HG03432 (cell line): Measurements from ENCODE around the gene CISD3.
"Not testable (repeated sequence)": the region's sequence is repeated elsewhere in the genome, so short reads cannot be mapped to it uniquely, and the experiment has no call there.

Experiments used
- ATAC-seq: cut with Tn5 transposase; IDR thresholded peaks from one replicate; pipeline ENCODE4 v1.9.1; 2021; ENCODE audit warnings: mild to moderate bottlenecking, moderate library complexity; ENCODE audit not compliant: unreplicated experiment

The CISD3 gene

DNA sequence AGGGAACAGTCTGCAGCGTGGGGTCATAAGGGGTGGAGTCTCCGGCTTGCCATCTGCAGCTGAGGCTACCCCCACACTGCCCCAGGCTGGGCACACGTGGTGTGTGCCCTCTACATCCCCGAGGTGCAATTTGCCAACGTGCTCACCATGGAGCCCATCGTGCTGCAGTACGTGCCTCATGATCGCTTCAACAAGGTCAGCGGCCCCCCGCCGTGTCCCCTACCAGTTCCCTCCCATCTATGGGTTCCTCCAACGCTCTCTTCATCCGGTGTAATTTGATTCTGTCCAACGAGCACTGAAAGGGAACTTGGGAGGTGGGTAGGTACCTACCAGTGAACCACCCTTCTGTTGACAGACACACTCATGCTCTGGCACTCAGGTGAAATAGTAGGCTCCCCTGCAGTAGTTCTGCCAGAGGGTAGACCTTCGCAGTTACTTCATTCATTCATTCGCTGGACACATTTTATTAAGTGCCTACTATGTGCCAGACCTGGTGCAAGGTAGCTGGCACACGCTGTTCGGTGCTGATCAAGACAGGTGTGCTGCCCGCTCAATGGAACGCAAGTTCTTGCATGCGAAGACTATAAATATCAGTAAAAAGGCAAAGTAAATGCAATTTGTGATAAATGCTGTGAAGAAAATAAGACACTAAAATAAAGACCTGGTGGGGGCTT, 22.3 kb upstream of the CISD3 start:
- no peak for ATAC-seq

DNA sequence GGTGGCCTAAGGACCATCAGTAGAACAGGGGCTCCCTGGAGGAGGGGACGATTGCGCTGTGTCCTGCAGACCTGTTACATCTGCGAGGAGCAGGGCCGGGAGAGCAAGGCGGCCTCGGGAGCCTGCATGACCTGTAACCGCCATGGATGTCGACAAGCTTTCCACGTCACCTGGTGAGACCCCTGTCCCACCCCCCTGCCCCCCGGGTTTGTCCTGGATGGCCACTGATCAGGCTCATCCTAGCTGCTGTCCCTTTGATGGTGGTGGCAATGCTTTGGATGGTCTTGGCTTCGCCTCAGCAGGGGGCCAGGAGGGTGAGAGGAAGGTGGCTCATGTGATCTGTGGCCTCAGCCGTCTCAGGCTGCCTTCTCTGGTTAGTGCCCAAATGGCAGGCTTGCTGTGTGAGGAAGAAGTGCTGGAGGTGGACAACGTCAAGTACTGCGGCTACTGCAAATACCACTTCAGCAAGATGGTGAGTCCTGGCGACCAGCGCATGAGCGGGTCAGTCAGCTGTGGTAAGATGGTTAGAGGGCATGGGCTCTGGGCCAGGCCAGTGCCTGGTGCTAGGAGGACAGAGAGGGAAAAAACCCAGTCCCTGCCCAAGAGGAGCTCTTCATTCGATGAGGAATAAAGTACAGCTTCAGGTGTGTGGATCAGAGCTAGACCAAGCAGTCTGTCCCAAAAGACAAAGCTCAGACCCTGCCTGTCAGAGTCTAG, 20.9 kb upstream of the CISD3 start:
- ATAC-seq, result no peak

DNA sequence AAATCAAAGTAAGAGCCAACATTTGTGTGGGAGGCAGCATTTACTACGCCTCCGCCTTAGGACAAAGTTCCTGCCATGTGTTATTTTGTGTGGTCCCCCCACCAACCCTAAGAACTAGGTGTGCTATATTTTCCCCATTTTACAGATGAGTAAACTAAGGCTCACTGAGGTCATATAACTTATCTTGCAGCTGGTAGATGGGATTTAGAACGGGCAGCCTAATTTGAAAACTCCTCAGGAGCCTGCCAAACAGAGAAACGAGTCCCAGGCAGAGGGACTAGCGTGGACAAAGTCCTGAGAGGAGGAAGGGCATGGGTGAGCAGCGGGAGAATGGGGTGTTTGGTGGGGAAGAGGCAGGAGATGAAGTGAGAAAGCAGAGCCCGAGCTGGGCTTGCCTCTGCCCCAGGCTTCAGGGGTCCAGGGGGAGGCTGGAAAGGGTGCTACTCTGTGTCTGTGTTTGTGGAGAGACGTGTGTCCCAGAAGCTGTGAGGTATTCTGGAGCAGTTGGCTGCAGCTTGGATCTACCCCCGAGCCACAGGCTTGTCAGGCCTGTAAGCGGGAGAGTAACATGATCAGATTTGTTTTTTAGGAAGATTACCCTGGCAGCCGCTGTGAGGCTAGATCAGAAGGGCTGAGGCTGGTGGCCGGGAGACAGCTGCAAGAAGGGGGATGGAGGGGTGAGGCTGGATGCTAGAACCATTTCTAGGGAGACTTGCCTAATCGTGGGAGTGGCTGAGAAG, 20.1 kb upstream of the CISD3 start:
- no peak for ATAC-seq

DNA sequence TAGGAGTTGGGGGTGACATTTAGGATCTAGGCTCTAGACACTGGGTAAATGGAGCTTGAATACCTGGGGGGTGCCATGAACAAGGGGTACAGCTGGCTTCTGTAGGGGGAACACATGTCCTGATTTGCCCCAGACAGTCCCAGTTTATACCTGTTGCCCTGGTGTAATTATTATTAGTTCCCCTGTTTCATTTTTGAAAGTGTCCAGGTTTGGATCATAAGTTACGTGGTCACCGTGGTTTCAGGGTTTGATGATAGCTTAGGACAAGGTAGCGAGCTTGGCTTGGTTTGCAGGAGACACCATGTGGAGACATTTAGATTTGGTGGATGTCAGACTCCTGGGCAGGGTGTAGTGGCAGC, 19.6 kb upstream of the CISD3 start:
- ATAC-seq, result no peak

DNA sequence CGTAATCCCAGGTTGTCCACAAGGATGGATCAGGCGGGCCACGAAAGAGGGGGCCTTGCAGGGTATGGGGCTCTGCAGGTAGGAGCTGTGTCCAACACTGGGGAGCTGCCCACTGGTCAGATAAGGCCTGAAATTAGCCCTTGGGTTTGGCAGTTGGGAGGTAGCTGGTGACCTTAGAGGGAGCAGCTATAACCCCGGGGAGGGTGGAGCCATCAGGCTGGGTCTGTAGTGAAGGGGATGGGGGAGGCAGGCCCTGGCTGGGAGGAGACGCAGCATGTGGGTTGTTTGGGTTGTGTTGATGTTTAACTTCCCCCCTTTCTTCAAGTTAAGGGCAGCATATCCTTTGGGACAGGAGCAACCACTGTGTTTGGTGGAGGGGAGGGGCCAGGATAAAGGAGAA, 19.2 kb upstream of the CISD3 start:
- no peak for ATAC-seq

DNA sequence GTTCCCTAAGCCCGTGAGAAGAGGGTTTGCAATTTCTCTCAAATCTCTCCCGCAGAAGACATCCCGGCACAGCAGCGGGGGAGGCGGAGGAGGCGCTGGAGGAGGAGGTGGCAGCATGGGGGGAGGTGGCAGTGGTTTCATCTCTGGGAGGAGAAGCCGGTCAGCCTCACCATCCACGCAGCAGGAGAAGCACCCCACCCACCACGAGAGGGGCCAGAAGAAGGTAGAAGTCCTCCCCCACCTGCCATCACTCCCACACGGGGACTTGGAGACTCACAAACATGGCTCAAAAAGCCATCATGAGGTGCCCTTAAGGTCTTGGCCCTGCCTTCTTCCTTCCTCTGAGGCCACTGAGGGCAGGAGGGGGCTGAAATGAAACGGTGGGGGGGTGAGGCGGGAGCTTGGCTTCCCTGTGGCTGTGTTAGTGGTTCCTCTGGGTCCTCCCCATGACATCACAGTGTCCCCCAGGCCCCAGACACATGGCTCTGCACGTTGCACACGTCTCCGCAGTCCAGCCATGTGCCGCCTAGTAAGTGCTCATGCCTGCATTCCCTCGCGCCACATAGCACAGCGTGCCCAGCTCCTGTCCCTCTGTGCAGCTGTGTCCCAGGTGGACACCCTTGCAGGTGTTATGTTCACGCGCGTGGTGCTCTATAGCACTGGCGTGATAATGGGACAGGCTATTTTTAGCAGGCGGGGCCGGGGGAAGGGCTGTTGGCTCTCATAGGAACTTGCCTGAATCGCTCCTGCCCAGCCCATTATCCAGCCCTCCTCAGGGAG, 18.2 kb upstream of the CISD3 start:
- no peak for ATAC-seq

DNA sequence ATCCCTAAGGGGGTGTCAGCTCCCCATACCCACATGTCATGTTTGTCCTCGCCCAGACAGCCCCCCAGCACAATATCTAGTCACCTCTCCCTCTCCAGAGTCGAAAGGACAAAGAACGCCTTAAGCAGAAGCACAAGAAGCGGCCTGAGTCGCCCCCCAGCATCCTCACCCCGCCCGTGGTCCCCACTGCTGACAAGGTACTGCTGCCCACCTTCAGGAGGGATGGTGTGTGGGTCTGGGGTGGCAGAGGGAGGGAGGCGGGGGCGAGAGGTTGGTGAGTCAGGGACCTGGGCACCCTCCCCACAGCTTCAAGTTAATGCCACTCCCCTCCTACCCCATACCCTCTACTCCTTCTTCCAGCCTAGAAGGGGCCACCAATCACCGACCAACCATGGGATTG, 17.5 kb upstream of the CISD3 start:
- ATAC-seq, result no peak

DNA sequence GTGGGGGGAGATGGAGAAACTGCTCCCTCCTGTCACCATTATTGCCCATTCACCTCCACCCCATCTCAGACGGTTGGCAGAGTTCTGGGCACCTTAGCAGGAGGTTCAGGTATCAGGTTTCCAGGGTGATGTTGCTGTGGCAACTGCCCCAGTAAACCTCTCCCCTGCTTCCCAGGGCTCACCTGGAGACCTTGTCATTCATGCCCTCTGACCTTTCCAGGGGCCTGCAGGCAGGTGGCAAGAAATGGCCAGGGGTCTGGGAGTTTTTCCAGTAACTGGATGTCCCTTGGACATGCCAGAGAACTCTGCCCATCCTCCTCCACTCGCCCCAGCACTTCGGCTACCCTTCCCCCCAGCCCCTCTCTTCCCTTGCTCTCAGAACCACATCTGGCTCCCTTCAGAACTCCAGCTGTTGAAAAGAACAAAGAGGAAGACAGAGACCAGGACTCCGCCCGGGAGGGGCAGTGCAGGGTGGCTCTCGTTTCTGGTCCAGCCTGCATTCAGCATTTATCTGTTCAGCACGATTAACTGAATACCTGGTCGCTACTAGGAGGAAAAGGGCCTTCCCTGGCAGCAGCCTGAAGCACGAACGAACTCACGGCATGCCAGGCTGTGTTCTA, 16.6 kb upstream of the CISD3 start:
- ATAC-seq, result no peak

DNA sequence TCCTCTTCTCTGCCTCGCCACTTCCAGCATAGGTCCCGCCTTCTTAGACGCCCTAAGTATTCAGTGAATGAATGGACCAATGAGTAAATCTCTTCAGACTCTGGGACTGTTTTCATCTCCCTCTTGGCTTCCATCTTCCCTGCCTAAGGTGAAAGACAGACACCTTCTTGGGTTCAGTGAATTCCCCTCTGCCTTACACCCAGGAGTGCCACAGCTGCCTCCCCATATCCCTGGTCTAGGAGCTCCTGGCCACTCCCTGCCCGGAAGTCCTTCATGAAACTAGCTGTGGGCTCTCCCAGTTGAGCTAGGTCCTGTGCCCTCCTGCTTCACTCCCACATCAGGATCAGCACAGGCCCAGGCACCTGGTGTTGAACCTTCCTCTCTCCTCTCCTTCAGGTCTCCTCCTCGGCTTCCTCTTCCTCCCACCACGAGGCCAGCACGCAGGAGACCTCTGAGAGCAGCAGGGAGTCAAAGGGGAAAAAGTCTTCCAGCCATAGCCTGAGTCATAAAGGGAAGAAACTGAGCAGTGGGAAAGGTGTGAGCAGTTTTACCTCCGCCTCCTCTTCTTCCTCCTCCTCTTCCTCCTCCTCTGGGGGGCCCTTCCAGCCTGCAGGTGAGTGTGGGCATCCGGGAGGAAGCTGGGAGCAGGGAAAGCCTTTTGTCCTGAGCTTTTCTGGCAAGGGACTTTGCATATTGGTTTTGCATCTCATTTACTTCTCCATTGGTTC, 14.8 kb upstream of the CISD3 start:
- no peak for ATAC-seq

DNA sequence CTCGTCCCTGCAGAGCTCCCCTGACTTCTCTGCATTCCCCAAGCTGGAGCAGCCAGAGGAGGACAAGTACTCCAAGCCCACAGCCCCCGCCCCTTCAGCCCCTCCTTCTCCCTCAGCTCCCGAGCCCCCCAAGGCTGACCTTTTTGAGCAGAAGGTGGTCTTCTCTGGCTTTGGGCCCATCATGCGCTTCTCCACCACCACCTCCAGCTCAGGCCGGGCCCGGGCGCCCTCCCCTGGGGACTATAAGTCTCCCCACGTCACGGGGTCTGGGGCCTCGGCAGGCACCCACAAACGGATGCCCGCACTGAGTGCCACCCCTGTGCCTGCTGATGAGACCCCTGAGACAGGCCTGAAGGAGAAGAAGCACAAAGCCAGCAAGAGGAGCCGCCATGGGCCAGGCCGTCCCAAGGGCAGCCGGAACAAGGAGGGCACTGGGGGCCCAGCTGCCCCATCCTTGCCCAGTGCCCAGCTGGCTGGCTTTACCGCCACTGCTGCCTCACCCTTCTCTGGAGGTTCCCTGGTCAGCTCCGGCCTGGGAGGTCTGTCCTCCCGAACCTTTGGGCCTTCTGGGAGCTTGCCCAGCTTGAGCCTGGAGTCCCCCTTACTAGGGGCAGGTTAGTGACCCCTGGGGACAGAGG, 13.7 kb upstream of the CISD3 start:
- ATAC-seq, result no peak

DNA sequence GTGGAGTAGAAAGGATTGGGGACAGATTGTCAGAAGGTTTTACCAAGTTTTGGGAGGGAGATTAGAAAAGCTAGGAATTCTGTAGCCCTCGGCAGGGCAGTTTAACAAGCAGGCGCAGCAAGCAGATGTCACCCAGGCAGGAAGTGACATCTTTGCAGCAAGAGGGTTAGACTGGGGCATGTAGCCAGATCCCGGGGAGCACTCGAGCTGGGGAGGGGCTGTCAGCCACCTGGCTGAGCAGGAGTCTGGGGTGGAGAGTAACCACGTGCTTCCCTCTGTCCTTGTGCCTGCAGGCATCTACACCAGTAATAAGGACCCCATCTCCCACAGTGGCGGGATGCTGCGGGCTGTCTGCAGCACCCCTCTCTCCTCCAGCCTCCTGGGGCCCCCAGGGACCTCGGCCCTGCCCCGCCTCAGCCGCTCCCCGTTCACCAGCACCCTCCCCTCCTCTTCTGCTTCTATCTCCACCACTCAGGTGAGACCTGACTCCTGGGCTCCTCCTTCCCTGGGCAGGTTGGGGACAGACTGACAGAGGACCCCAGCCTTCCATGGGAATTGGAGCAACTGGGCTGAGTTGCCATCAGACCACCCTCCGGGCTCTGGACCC, 12.9 kb upstream of the CISD3 start:
- ATAC-seq, result no peak

DNA sequence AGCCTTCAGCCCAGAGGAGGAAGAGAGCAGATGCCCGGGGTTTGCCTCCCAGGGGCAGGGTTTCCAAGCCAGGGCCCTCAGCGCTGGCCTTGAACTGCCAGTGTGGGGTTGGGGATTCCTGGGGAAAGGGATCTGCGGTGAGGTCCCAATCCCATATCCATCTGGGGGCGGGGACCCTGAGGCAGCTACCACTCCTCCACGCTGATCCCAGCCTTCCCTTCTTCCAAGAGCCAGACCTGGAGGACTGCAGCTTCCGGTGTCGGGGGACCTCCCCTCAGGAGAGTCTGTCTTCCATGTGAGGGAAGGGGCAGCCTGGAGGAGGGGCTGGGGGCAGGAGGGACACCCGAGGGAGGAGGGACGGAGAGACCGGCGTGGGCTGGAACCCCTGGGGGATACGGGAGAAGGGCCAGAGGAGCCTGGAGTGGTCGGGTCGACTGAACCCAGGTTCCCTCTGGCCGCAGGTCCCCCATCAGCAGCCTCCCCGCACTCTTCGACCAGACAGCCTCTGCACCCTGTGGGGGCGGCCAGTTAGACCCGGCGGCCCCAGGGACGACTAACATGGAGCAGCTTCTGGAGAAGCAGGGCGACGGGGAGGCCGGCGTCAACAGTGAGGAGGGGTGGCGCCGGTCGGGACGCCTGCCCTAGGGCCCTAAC, 10.7 kb upstream of the CISD3 start:
- ATAC-seq, result no peak

DNA sequence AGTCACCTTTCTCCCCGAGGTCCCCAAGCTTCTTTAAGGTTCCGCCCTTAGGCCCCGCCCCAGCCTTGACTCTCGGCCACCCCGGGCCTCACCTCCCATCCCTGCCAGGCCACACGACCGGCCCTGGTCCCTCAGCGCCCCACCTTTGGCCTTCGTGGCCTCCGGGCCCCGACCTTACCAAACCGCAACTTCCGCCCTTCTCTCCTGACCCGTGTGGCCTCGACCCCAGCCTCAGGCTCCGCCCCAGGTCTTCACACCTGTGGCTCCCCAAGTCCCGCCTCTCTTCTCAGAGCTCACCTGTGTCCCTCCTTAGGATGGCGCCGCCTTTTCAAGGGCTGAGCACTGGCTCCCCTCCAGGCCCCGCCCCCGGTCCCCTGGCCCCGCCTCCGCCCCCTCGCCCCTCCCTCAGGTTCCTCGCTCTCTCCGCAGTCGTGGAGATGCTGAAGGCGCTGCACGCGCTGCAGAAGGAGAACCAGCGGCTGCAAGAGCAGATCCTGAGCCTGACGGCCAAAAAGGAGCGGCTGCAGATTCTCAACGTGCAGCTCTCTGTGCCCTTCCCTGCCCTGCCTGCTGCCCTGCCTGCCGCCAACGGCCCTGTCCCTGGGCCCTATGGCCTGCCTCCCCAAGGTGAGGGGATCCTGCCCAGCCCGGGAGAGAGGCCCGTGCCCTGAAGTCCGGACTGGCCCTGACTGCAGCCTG, 10.0 kb upstream of the CISD3 start:
- ATAC-seq, result no peak

DNA sequence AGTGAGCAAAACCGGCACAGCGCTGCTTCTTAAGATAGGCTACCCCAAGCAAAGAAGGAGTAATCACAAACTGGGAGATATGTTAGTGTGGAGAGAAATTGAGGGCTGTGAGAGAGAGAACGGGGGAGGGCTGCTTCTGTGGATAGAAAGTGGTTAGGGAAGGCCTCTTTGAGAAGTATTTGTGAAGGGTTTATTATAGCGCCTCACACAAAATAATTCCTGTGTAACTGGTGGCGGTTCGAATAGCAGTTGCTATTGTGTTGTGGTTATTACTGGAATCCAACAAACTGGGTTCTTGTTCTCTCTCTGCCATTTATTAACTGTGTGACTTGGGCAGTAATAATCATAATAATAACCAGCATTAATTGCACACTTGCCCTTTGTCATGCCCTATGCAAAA, 9.2 kb upstream of the CISD3 start:
- no peak for ATAC-seq

DNA sequence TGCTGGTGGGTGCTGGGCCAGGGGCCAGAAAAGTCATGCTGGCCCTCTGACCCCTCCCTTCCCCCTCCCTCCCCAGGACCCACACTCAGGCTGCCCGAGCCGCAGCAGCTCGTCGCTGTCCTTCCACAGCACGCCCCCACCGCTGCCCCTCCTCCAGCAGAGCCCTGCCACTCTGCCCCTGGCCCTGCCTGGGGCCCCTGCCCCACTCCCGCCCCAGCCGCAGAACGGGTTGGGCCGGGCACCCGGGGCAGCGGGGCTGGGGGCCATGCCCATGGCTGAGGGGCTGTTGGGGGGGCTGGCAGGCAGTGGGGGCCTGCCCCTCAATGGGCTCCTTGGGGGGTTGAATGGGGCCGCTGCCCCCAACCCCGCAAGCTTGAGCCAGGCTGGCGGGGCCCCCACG, 8.3 kb upstream of the CISD3 start:
- no peak for ATAC-seq

DNA sequence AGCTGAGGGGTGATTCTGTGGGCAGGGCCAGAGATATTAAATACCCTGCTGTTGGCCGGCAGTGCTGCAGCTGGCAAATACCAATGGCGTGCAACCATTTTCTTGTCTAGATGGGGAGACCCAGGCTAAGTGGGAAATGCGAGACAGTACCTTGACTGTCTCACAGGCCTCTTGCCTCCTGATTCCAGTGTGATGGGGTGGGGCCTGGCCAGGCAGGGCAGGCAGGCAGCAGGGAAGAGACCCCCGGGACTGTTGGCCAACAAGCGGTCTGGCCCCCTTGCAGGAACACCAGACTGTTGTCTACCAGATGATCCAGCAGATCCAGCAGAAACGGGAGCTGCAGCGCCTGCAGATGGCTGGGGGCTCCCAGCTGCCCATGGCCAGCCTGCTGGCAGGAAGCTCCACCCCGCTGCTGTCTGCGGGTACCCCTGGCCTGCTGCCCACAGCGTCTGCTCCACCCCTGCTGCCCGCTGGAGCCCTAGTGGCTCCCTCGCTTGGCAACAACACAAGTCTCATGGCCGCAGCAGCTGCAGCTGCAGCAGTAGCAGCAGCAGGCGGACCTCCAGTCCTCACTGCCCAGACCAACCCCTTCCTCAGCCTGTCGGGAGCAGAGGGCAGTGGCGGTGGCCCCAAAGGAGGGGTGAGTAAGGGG, 5.7 kb upstream of the CISD3 start:
- no peak for ATAC-seq

DNA sequence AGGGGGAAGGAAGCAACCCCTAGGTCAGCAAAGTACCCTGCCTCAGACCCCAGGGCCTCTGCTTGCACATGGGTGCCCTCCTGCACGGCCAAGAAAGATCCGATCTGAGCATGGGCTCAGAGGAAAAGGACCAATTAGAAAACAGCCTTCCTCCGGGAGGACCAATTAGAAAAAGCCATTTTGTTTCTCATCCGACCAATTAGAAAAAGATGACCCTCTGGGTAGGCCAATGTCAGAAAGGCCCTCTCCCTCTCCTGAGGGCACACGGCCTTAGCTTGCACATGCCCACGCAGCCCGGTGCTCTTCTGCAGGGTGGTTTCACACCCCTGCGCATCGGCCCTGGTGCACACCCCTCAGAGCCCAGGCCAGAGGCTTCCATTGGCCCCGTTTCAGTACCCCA, 5.1 kb upstream of the CISD3 start:
- no peak for ATAC-seq

DNA sequence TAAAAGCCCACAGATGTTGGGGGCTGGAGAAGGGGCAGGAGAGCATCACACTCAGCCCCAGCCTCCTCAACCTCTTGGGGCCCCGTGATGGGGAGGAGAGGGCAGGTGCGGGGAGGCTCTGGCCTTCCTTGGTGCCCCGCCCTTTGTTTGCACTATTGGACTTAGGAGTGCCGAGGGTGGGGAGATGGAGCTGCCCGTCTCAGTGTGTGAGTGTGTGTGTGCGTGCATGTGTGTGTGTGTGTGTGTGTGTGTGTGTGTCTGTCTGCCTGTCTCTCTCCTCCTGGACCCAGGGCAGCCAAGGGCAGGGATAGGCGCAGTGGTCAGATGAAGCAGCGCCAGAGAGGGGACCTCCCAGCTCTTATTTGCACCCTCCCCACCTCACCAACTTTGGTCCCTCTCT, 4.0 kb upstream of the CISD3 start:
- ATAC-seq, result not testable (repeated sequence)
